GM12878 (cell line): ENCODE measurements around the gene NKD2. TPM values are rescaled to one million over a fixed set of nuclear protein-coding genes. Genes with fewer than 3 reads are reported as not detected.
"Not testable (repeated sequence)": the region's sequence is repeated elsewhere in the genome, so short reads cannot be mapped to it uniquely, and the experiment has no call there.

ENCODE experiments used
- ATAC-seq: fragments of 200-7000 bp; cut with Tn5 transposase; 3 replicates; pipeline ENCODE4 v1.9.1; 2020; ENCODE audit warnings: mild to moderate bottlenecking, moderate library complexity
- BruUV-seq: library from RNA; stranded (reverse); fragments of 400-500 nt; replicated peaks from 2 replicates; lab custom pipeline; 2021; lab: Mats Ljungman, UMichigan
- CTCF ChIA-PET: fragments of 300-600 bp; sonication (Branson Sonifier 250); formaldehyde crosslinking; extraction: SDS; loops from one replicate; lab custom pipeline; 2021; ENCODE audit warnings: inconsistent platforms; lab: Yijun Ruan, JAX
- POLR2A ChIA-PET: fragments of 350-600 bp; formaldehyde crosslinking; extraction: SDS; loops from one replicate; lab custom pipeline; 2021; ENCODE audit warnings: inconsistent platforms; lab: Charles Lee
- RAD21 ChIA-PET: fragments of 300-600 bp; sonication (Branson Sonifier 250); formaldehyde crosslinking; loops from one replicate; lab custom pipeline; 2023; ENCODE audit warnings: antibody characterized with exemption; ENCODE audit not compliant: unreplicated experiment; lab: Charles Lee
- SMC1A ChIA-PET: fragments of 300-600 bp; sonication (Branson Sonifier 250); formaldehyde crosslinking; loops from one replicate; lab custom pipeline; 2023; ENCODE audit not compliant: unreplicated experiment, uncharacterized antibody; lab: Charles Lee
- DNase-seq: peaks from one replicate; pipeline ENCODE4 v3.0.0-alpha.2; 2011; ENCODE audit warnings: low read depth, low spot score
- FAIRE-seq: peaks from 3 replicates; lab custom pipeline; 2011; peaks lifted over from hg19 to GRCh38; lab: Jason Lieb, UNC
- H2AFZ ChIP-seq: 2 replicates; pipeline ENCODE4 v1.6.0; 2011; ENCODE audit warnings: low read depth, low read length, control low read depth; ENCODE audit not compliant: control insufficient read depth
- H3K27ac ChIP-seq: 2 replicates; pipeline ENCODE4 v1.5.1; 2011; ENCODE audit warnings: control low read depth; ENCODE audit not compliant: control insufficient read depth, insufficient read depth
- H3K27me3 ChIP-seq, 2 experiments: replicated peaks in 1 of 2; 2 replicates each; pipeline versions ENCODE4 v1.6.0 to v1.6.1; 2011; ENCODE audit warnings: low read length in 1 of 2; ENCODE audit not compliant: control insufficient read depth in 2 of 2, insufficient read depth in 2 of 2
- H3K36me3 ChIP-seq, 2 experiments: 2 replicates each; pipeline ENCODE4 v1.5.1; 2011; ENCODE audit warnings: low read length in 1 of 2; ENCODE audit not compliant: control insufficient read depth in 2 of 2, insufficient read depth in 2 of 2
- H3K4me1 ChIP-seq: 2 replicates; pipeline ENCODE4 v1.6.1; 2011; ENCODE audit warnings: mild to moderate bottlenecking, low read length, moderate library complexity, mixed read lengths; ENCODE audit not compliant: control insufficient read depth, insufficient read depth
- H3K4me2 ChIP-seq: 2 replicates; pipeline ENCODE4 v1.6.0; 2011; ENCODE audit warnings: control low read depth; ENCODE audit not compliant: control insufficient read depth, insufficient read depth
- H3K4me3 ChIP-seq: fragments of 200-600 bp; sonication (generic); 2 replicates; pipeline ENCODE4 v1.5.1; 2016
- H3K79me2 ChIP-seq: 2 replicates; pipeline ENCODE4 v1.6.0; 2011; ENCODE audit warnings: low read length; ENCODE audit not compliant: control insufficient read depth, insufficient read depth
- H3K9ac ChIP-seq: 2 replicates; pipeline ENCODE4 v1.8.0; 2011; ENCODE audit warnings: low read length, control low read depth, mixed read lengths; ENCODE audit not compliant: control insufficient read depth, insufficient read depth
- H3K9me3 ChIP-seq: replicated peaks from 3 replicates; pipeline ENCODE4 v1.5.1; 2011; ENCODE audit warnings: mild to moderate bottlenecking, low read length; ENCODE audit not compliant: control insufficient read depth, insufficient read depth
- H4K20me1 ChIP-seq: 2 replicates; pipeline ENCODE4 v1.6.0; 2011; ENCODE audit not compliant: control insufficient read depth, insufficient read depth
- DPF2 ChIP-seq: fragments of 450-650 bp; IDR thresholded peaks from 2 replicates; pipeline ENCODE4 v1.6.1; 2017; ENCODE audit warnings: mild to moderate bottlenecking
- NFYB ChIP-seq: IDR thresholded peaks from 2 replicates; pipeline ENCODE4 v1.6.1; 2011; ENCODE audit warnings: low read depth, mild to moderate bottlenecking, low read length, improper control_type of control experiment, moderate library complexity; ENCODE audit not compliant: insufficient read depth
- SIN3A ChIP-seq: IDR thresholded peaks from 2 replicates; pipeline ENCODE4 v1.6.1; 2012; ENCODE audit warnings: low read depth, low read length, improper control_type of control experiment
- SMAD5 ChIP-seq: IDR thresholded peaks from 2 replicates; pipeline ENCODE4 v1.6.1; 2016; ENCODE audit warnings: antibody characterized with exemption, low read depth
- ZNF24 ChIP-seq: fragments of 450-650 bp; IDR thresholded peaks from 2 replicates; pipeline ENCODE4 v1.6.1; 2017; ENCODE audit warnings: antibody characterized with exemption, mild to moderate bottlenecking
- WGBS: methylation state at CpG from one replicate; pipeline ENCODE4 v1.1.6; 2016; ENCODE audit warnings: low lambda C conversion rate; ENCODE audit not compliant: insufficient replicate concordance, insufficient coverage; ENCODE audit errors: missing lambda C conversion rate; 5-methylcytosine and 5-hydroxymethylcytosine counted together
- in situ Hi-C: fragments of 300-500 bp; cut with MboI; formaldehyde crosslinking; loops from 9 replicates; pipeline ENCODE4 v1.14.3; 2018; ENCODE audit warnings: mixed read lengths
- intact Hi-C: fragments of 100-400 bp; cut with micrococcal nuclease; formaldehyde crosslinking; loops from one replicate; pipeline ENCODE4 v1.14.2; 2022; ENCODE audit not compliant: unreplicated experiment
- polyA plus RNA-seq, 11 experiments: library from polyadenylated mRNA; depleted of rRNA in 4 of 11; unstranded in 6 of 11; stranded (reverse) in 5 of 11; fragments of >200 nt; fragmentation: Nextera tagmentation in 4 of 11; fragmentation: Illumina TruSeq in 1 of 11; extraction: Ambion mirVana in 4 of 11; extraction: Trizol in 1 of 11; gene quantifications; 1 replicate in 1 of 11; 2 replicates in 10 of 11; pipeline versions ENCODE4 v1.2.1 to v1.2.3, GENCODE V29; 2011 to 2016; ENCODE audit warnings: inconsistent platforms in 2 of 11, missing spikeins in 2 of 11, low read depth in 1 of 11
- total RNA-seq, 4 experiments: library from RNA; depleted of rRNA in 3 of 4; stranded (reverse); fragments of >200 nt in 3 of 4; fragmentation: Illumina TruSeq in 1 of 4; extraction: Trizol in 1 of 4; gene quantifications; 2 replicates each; pipeline versions ENCODE4 v1.2.1 to v1.2.3, GENCODE V29; 2013 to 2021

The NKD2 gene
- total and polyA plus RNA-seq, 10 of the 15 experiments (the other 5 are each of a cell fraction or from before 2014, with no cell fraction given) = 0.20 to 0.83 (median 0.26) TPM; not detected in 7

DNA sequence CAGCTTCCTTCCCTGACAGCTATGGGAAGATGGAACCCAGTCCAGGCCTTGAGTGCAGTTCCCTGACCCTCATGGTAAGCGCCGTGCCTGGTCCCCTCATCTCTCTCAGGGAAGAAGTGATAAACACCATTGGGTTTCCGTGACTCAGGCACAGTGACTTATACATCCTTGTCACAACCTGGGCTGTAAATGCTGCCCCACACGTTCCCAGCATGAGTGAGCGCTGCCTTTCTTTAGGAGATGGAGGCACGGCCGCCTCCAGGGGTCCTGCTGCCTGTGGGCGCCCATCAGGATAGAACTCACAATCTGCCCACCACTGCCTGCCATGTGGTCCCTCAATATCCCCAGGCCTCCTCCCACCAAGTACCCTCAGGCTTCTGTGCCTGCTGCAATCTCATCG lies 8.3 kb upstream of the NKD2 start:
- no peak overlapping the region for H3K4me3 ChIP-seq
- in situ Hi-C loops (no loop called here), intact Hi-C loops (no loop called here)
- H3K79me2 ChIP-seq = no peaks in the 10 kb centered on the region
- DNase-seq = no peak
- H3K4me1 ChIP-seq = no peaks in the 10 kb centered on the region
- no peak overlapping the region for H3K4me2 ChIP-seq
- POLR2A ChIA-PET = no interaction called here
- H3K27me3 ChIP-seq = peaks cover 2 to 4% of the 10 kb centered on the region in 2 experiments; a peak in 3 of 4 replicates
- H3K36me3 ChIP-seq = no peaks in the 10 kb centered on the region
- CTCF ChIA-PET = no interaction called here
- no peak for TF ChIP-seq ZNF24
- no peak for TF ChIP-seq NFYB
- TF ChIP-seq SIN3A = no peak
- TF ChIP-seq SMAD5 = no peak
- TF ChIP-seq DPF2 = no peak
- no peaks in the 10 kb centered on the region for H3K9me3 ChIP-seq
- no peaks in the 10 kb centered on the region; the same call in 1 of the 2 replicates for H4K20me1 ChIP-seq
- no peak overlapping the region for H3K9ac ChIP-seq
- RAD21 ChIA-PET = no interaction called here
- H3K27ac ChIP-seq = no peak overlapping the region
- no peak for ATAC-seq
- SMC1A ChIA-PET = no interaction called here
- BruUV-seq = no TSS peak
- no peak overlapping the region for H2AFZ ChIP-seq
- 25% methylated on average over 9 of the region's 9 CpGs for WGBS
- no peak for FAIRE-seq

GRCh38 chr5:1000831-1001230 lies 7.8 kb upstream of the NKD2 start:
- H3K36me3 ChIP-seq, FAIRE-seq, H3K4me1 ChIP-seq, H3K9ac ChIP-seq, CTCF ChIA-PET, in situ Hi-C loops, BruUV-seq, H3K27me3 ChIP-seq, SMC1A ChIA-PET, H2AFZ ChIP-seq, H3K9me3 ChIP-seq, DNase-seq, ATAC-seq, H3K79me2 ChIP-seq, H3K27ac ChIP-seq, H3K4me3 ChIP-seq, H4K20me1 ChIP-seq, H3K4me2 ChIP-seq, POLR2A ChIA-PET, intact Hi-C loops: not testable (repeated sequence)
- RAD21 ChIA-PET = interaction anchor here (1.1 kb wide), 1 partner anchor 77 kb away, joined by 3 read pairs; no protein-coding TSS in a partner anchor
- WGBS = 28% methylated on average over 11 of the region's 11 CpGs
